AG20443 (cell line): Measurements from ENCODE around the gene NRG3.
"Not testable (repeated sequence)": the region's sequence is repeated elsewhere in the genome, so short reads cannot be mapped to it uniquely, and the experiment has no call there.

ENCODE experiments used
- DNase-seq: peaks from one replicate; pipeline ENCODE4 v3.0.0; 2012; ENCODE audit warnings: low spot score, mixed read lengths

The NRG3 gene

GRCh38 chr10:82581940-82582339, 706.9 kb downstream of the NRG3 start:
- DNase-seq, result no peak

- DNase-seq, result no peak
Observed at GRCh38 chr10:82591421-82591820, 716.4 kb downstream of the NRG3 start.

GRCh38 chr10:82597840-82598239, 722.8 kb downstream of the NRG3 start:
- DNase-seq, result no peak

GRCh38 chr10:82609845-82610244, 734.9 kb downstream of the NRG3 start:
- DNase-seq, result no peak

GRCh38 chr10:82618007-82618406, 743.0 kb downstream of the NRG3 start:
- DNase-seq, result no peak

- no peak for DNase-seq
Observed at GRCh38 chr10:82621680-82622079, 746.7 kb downstream of the NRG3 start.

GRCh38 chr10:82622479-82622878, 747.5 kb downstream of the NRG3 start:
- DNase-seq, result no peak

GRCh38 chr10:82625512-82626189, 750.7 kb downstream of the NRG3 start:
- DNase-seq, result no peak

- no peak for DNase-seq
Observed at GRCh38 chr10:82628373-82628772, 753.4 kb downstream of the NRG3 start.

- DNase-seq, result no peak
Observed at GRCh38 chr10:82643076-82643475, 768.1 kb downstream of the NRG3 start.

GRCh38 chr10:82643601-82644000, 768.6 kb downstream of the NRG3 start:
- no peak for DNase-seq

- no peak for DNase-seq
Observed at GRCh38 chr10:82645221-82645620, 770.2 kb downstream of the NRG3 start.

GRCh38 chr10:82653244-82654155, 778.5 kb downstream of the NRG3 start:
- DNase-seq, result no peak

GRCh38 chr10:82660205-82660604, 785.2 kb downstream of the NRG3 start:
- no peak for DNase-seq

GRCh38 chr10:82660986-82661385, 786.0 kb downstream of the NRG3 start:
- DNase-seq, result no peak

GRCh38 chr10:82661701-82662100, 786.7 kb downstream of the NRG3 start:
- DNase-seq, result no peak

GRCh38 chr10:82668221-82668895, 793.4 kb downstream of the NRG3 start:
- DNase-seq, result no peak

GRCh38 chr10:82674036-82674435, 799.0 kb downstream of the NRG3 start:
- no peak for DNase-seq

GRCh38 chr10:82677932-82678331, 802.9 kb downstream of the NRG3 start:
- not testable (repeated sequence) for DNase-seq

- not testable (repeated sequence) for DNase-seq
Observed at GRCh38 chr10:82678451-82678850, 803.5 kb downstream of the NRG3 start.

GRCh38 chr10:82680608-82681007, 805.6 kb downstream of the NRG3 start:
- DNase-seq, result no peak

- no peak for DNase-seq
Observed at GRCh38 chr10:82683945-82684344, 809.0 kb downstream of the NRG3 start.

- no peak for DNase-seq
Observed at GRCh38 chr10:82685087-82685486, 810.1 kb downstream of the NRG3 start.
